SIG-M5 treated with dmso at 0.1 percent for 504 hours (cell line): ENCODE data around the gene AP4B1.

Experiments
- DNase-seq: peaks from one replicate; lab custom pipeline; 2025; ENCODE audit not compliant: unreplicated experiment; lab: John Stamatoyannopoulos, UW

AP4B1 gene

DNA sequence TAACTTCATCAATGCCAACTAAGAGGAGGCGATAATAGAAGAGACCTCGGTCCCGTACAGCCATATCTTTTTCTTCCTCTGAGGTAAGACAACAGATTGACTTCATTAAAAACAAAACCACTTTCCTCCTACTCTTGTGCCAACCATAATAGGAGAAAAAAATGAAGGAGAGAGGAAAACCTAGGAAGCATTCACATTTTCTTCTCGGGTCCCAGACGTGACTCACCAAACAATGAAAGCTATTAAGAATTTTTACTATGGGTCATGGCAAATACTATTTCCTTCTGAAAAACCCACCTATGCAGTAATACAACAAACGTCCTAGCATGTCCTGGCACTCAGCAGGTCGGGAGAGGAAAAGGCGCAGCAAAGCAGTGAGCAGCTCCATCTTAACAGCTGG is 8.6 kb downstream of the AP4B1 start:
- no peak for DNase-seq

DNA sequence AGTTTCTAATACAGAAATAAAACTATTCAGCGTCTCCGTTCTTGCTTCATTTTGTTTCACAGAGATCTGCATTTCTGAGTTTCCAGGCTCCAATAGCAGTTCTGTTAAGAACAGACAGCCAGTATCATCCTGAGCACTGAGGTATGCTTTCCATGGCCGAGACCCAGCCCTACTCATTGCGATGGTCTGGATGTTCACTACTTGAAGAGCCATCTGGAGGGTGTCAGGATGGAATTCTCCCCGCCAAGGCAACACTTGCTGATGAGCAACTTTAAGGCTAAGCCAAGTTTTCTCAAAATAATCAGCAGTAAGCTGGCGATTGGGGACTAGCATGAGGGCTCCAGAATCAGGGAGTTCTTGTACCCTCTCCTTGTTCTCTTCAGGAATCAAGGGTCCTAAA is 9.5 kb downstream of the AP4B1 start:
- no peak for DNase-seq

DNA sequence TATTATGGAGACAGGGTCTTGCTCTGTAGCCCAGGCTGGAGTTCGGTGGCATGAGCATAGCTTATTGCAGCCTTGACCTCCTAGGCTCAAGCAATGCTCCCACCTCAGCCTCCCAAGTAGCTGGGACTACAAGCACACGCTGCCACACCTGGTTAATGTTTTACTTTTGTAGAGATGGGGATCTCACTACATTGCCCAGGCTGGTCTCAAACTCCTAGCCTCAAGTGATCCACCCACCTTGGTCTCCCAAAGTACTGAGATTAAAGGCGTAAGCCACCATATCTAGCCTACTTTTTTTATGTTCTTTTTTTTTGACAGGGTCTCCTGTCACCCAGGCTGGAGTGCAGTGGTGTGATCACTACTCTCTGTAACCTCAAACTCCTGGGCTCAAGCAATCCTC is 11.3 kb downstream of the AP4B1 start:
- no peak for DNase-seq

DNA sequence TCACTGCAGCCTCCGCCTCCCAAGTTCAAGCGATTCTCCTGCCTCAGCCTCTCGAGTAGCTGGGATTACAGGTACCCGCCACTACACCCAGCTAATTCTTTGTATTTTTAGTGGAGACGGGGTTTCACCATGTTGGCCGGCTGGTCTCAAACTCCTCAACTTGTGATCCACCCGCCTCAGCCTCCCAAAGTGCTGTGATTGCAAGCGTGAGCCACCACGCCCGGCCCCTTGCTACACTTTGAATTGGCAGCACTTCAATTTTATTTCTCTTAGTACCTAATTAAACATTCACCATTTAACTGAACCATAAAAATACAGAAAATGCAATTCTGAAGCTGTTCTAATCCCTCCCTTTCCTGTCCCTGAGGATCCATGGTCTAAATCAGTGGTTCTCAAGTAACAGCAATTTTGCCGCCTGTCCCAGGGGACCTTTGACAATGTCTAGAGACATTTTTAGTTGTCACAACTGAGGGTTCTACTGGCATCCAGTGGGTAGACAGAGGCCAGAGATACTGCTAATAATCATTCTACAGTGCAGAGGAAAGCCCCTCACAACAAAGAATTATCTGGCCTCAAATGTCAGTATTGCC is 12.9 kb downstream of the AP4B1 start:
- no peak for DNase-seq

DNA sequence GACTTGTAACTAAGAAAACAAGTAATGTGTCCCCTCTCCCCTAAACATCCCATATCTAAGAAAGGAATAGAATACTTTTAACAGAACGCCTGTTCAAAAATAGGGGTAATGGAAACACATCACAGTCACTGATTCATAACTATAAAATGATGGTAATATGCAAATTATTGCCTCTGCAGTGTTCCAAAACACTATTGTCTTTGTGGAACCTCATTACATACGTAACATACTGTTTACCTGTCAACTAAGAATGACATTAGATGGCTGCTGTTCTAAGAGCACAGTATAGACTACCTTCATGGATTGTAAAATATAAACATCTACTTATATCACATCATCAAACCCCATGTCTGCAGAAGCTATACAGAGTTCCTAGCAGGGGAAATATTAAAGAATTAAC is 13.8 kb downstream of the AP4B1 start:
- no peak for DNase-seq

DNA sequence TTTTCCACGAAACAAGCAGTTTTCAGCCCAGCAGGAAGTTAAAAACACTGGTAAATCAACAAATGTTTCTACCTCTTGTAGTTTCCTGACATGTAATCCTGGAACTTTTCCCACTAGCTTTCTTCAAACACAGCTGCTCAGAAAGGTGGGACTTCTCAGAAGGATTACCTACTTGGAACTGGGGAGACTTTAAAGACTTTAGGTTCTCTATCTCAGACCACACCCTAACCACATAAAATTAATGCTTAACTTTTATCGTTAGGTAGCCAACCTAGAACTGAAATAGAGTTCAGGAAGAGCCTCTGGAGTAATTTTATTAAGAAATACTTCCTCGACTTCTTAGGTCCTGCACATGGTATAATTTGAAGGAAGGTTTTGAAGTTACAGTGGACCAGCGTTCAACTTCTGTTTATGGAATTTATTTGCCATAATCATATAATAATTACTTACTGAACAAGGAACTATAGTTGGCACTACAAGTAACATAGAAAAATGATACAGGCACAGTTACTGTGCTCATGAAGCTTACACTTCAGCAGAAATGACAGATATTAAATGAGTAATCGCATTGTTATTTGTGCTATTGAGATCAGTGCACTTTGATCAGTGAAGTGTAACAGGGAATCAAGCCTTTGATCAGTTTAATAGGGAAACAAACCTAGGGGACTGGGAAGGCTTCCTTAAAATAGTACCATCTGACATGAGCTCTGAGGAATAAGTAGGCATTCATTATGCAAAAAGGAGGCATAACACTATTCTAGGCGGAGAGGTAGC is 17.0 kb downstream of the AP4B1 start, which contains the start of gene BCL2L15:
BCL2L15 (minus strand) TSS at position 180 of the 774 bp plus-strand sequence. CDS start 206 bp downstream, outside the sequence.
- no peak for DNase-seq

DNA sequence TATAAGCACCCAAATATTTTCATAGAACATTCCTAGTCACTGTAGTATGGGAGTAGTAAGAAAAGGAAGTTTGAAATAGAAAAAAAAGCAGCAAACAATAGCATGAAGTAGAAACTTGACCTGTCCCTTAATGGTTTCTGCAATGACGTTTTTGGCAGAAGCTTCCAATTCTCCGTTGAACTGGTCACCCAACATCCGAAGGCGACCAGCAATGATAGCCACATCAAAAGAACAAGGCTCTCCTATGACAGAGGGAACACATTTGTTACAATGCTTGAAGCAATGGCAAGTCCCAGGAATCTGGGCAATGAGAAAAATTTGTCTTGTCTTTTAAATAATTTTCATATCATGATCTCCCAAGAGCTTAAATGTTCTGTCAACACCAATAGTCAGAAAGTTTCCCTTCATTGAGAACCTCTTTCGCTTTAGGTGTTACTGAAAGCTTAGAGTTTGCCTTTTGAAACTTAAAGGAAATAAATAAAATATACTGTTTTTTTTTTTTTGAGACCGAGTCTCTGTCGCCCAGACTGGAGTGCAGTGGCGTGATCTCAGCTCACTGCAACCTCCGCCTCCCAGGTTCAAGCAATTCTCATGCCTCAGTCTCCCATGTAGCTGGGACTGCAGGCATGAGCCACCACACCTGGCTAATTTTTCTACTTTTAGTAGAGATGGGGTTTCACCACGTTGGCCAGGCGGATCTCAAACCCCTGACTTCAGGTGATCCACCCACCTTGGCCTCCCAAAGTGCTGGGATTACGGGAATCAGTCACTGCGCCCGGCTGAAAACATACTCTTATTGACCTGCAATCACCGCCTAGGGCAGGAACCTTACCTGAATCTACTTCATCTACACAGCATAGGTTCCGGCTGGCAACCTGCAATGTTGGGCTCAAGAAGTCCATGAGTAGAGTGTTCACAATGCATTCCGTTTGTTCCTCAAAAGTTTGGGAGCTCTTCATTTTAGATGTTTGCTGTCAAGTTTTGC is 17.9 kb downstream of the AP4B1 start:
- DNase-seq: no peak

DNA sequence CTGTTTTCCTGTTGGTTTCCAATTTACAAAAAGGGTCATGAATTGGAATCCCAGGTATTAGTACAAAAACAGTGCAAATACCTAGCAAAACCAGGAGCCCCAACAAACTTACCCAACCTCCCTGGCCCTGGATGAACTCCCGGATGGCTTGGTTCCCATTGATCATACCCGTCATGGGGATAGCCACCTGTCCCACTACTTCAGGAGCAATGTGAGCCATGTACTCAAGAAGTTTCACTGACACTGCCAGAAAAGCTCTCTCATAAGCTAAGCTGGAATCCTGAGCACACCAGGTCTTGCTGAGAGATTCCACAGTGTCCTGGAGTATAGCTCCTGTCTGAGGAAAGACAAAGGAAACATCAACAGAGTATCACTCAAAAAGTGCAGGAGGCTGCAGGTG is 22.9 kb downstream of the AP4B1 start:
- no peak for DNase-seq

DNA sequence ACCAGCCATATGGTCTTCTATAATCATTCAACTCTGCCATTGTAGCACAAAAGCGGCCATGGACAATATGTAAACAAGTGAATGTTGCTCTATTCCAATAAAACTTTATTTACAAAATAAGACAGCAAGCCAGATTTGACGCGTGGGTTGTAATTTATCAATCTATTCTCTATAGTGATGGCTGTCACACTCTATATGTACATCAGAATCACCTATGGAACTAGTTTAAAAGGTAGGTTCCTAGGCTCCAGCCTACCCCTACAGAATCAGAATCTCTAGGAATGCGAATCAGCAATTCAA is 24.9 kb downstream of the AP4B1 start:
- DNase-seq: no peak

DNA sequence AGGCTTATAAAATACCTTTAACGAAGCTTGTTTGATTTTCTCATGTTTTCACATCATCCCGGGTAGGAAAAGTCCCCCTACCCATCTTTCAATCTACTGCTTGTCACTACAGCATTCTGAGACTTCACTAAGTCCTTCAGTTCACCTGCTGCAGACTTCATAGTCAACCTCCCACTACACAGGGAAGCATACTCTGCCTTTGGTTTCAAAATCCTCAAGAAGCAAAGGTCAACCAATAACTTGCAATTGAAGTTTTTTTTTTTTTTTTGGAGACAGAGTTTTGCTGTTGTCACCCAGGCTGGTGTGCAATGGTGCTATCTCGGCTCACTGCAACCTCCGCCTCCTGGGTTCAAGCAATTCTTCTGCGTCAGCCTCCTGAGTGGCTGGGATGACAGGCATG is 28.4 kb downstream of the AP4B1 start:
- DNase-seq: no peak

DNA sequence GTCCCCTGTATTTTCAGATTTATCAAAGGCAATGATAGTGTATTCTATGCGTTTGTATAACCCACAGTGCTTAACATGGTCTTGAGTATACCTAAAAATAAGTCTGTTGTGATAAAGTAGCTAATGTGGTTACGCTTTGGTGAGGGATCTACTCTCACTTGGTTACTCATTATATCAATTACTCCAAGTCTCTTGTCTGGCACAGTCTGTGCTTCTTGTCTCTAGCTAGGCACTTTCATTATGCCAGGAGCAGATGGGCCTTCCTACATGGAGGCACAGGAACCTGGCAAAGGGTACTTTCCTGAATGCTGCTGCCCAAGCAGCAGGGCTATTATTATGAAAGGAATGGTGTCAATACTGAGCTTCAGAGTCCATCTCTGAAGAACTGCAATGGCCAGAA is 28.9 kb downstream of the AP4B1 start:
- no peak for DNase-seq

DNA sequence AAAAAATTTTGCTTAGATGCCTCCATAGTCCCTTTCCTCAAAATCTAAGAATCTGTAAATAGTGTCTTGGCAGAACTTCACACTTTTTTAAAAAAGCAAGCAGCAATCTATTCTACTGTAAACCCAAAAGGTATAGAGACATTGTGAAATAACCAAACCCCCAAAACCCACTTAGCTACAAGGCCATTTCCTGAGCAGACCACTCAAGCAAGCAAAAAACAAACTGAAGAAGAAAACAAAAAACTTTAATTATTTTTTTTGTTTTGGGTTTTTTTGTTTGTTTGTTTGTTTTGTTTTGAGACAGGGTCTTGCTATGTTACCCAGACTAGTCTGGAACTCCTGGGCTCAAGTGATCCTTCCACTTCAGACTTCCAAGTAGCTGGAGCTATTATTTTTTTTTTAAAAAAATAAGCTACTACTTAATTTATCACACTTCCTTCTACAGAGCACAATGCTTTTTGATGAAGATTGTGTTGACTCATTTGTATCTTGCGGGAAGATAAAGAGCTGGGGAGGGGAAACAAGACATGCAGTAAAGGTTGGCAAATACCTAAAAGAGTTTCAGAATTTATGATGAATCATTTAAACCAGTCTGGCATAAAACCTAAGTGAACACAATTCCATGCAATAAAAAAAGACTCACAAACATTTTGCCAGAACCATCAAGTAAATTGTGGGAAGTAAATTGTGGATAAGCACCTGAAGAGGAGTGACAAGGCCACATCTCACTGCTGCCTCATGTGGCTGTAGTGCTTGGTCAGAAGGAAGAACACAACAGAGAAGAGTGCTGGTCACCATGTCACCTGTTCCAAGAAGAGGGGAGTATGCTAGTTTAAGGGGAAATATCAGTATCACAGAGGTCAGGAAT is 30.4 kb downstream of the AP4B1 start:
- DNase-seq: peak; percentile 85

DNA sequence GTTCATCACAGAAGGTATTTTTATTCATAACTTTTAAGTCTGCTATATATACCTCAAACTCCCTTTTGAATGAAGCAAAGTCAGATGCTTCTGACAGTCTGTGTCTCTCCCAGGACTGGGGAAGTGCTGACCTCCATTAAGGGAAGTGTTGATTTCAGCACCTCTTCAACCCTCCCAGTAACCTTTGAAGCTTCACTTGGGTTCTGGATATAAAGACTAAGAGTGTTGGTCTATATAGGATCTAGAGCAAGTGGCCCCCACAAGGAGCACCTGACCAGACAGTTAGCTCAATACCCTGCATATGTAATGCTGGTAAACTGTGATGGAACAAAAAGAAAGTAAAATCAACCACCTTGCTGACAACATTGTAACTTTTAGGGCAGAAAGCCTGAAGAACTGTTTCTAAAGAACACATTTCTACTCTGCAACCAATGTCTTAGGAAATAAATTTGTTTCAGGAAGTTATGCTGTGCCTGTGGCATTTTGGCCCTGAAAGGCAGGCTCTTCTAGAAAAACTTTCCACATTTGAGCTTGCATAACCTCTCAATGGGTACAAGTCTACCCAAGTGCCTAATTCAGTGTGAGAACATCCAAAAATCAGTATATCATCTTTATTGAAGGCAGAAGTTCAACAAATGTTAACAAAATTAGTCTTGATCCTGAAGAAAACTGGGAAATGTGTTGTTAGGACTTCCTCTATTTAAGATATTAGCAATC is 32.2 kb downstream of the AP4B1 start:
- peak; percentile 89 for DNase-seq

DNA sequence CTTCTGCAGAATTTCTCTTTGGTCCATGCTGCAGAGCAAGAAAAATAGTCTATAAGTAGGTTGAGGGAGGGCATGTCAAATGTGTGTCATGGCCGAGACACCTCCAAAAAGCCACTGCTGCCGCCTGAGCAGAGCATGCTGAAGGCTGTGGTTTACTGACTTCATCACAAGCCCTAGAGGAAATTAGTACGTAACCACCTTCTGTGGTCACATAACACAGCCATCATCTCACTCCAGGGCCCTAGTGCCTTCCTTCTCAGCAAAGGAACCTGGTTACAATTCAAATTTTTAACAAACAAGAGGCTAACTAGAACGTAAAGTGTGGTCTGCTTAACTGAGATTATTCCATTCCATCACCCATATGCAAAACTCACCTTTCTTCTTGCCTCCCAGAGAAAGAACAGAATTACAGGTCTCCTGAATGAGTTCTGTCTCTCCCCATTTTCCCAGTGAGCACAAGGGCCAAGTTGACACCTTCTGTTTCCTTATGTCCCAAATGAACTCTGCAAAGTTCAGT is 32.9 kb downstream of the AP4B1 start, which contains the start of gene PTPN22:
PTPN22 (minus strand) TSS at position 116 of the 517 bp plus-strand sequence.
- peak; percentile 92 for DNase-seq

DNA sequence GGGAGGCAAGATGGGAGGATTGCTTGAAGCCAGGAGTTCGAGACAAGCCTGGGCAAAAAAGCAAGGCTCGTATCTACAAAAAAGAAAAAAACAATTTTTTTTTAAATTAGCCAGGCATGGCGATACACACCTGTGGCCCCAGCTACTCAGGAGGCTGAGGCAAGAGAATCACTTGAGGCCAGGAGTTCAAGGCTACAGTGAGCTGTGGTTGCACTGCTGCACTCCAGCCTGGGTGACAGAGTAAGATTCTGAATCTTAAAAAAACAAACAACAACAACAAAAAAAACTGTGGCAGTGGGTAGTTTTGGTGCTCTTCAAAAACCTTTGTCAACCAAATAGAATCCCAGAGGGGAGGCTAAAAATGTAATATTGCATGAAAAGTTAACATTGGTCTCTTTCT is 33.8 kb downstream of the AP4B1 start:
- no peak for DNase-seq

DNA sequence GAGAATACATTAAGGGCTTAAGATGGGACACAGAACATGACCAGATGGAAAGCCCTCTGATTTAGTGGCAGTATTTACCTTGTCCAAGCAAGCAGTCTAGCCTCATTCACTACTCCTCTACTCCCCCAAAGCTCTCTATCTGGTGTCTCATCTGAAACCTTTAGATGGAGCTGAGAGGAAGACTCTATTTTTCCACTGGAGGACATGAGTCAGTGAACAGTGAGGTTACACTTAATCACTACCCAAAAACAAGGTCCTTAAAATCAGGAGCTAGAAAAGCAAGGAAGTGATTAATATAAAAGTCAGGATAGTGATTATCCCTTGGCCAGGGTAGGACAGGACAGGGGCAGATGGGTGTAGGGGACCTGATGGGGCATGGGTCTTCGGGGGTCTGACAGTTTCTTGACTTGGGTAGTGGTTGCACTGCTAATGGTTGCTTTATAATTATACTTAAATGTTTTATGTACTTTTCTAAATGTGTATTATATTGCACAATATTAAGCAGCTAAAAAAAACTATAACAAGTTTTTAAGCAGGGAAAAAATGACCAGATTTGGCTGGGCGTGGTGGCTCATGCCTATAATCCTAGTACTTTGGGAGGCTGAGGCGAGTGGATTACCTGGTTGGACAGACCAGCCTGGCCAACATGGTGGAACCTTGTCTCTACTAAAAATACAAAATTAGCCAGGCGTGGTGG is 36.1 kb downstream of the AP4B1 start:
- DNase-seq: no peak

DNA sequence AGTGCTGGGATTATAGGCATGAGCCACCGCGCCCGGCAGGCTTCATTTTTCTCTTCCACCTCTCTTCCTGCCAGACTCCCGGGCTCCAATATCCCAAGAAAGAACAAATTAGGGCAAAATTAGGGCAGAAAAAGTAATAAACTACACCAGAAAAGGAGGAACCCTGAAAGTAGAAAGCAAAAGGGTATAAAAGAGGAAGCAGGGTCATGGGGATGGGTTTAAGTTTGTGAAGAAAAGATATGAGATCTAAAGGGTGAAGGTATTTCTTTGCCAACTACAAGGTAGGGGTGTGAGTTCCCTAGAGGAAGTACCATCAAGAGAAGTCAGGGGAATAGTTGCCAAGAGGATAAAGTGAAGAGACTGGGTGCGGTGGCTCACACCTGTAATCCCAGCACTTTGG is 43.0 kb downstream of the AP4B1 start:
- peak; percentile 31 for DNase-seq

DNA sequence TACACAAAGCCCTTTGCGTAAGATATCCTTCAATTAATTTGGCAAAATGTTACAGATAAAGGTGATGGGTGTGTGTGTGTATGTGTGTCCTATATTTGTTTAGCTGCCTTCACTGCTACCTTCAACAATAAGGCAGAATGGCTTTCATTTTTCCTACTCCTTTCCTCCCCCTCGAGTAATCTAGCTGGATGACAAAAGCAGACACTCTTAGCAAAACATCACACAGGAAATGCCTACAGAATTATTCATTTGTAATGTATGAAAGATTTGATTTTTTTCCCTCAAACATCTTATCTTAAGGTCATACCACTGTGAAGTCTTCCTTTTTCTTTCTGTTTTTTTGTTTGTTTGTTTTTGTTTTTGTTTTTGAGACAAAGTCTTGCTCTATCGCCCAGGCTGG is 43.7 kb downstream of the AP4B1 start:
- DNase-seq: no peak

DNA sequence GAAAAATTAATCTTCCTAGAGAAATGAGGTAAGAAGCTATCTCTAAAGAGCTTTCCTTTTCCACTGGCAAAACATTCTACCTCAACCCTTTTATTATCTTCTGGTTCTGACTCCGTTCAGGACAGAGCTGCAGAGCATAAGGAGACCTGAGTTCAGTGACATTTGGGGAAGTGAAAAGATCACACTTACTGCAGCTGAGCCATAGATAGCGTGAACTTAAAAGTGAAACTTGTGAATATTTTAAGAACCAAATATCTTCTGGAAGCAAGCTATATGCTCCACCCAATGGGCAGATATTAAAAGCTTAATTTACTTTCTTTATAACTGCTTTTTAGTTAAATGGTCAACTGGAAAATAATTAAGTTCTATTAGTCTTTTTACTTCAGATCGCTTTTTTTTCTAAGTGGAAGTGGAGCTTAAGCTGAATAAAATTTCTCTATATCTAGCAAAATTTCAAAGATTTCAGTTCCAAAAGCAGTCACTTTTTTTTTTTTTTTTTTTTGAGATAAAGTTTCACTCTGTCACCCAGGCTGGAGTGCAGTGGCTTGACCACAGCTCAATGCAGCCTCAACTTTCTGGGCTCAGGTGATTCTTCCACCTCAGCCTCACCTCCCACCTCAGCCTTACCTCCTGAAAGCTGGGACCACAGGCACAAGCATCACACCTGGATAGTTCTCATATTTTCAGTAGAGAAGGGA is 45.0 kb downstream of the AP4B1 start:
- peak; percentile 84 for DNase-seq
